ENCODE results near the gene GRM1. TPM values are rescaled to one million over a fixed set of nuclear protein-coding genes. Genes with fewer than 3 reads are reported as not detected.

The GRM1 gene
- total and polyA plus RNA-seq, 12 donors = under 0.01 to 1.3 (median 0.07) TPM; not detected in 3

- no peak for DNase-seq
- Histone ChIP-seq H3K27me3 (no peaks in the 10 kb centered on the region), H3K9me3 (replicated peaks in 1 of 3) (no peaks in the 10 kb centered on the region), H3K4me3 (no peak overlapping the region), H3K36me3 (replicated peaks in 1 of 2) (no peaks in the 10 kb centered on the region), H3K4me1 (replicated peaks in 1 of 2) (no peaks in the 10 kb centered on the region), H3K27ac (no peak overlapping the region)
- TF ChIP-seq CTCF (IDR thresholded peaks at IDR 0.05) (no peak), POLR2A (IDR thresholded peaks at IDR 0.05) (no peak)
- WGBS, 4 donors = 72 to 83% (median 76%) methylated on average over 1 of the region's 1 CpG
- intact Hi-C loops (cut with DNase I) = no loop called here
These were observed 341.0 kb downstream of the GRM1 start for GRCh38 chr6:146369866-146370265.

- intact Hi-C loops (cut with DNase I) = no loop called here
- no peak overlapping the region for H3K4me3 ChIP-seq
- H3K27me3 ChIP-seq = no peaks in the 10 kb centered on the region
- 73 to 81% (median 78%) methylated on average over 3 of the region's 3 CpGs for WGBS, 4 donors
- no peaks in the 10 kb centered on the region for H3K36me3 ChIP-seq (replicated peaks in 1 of 2)
- peak in 1 of 6 experiments; percentile 15 for TF ChIP-seq CTCF (IDR thresholded peaks at IDR 0.05)
- no peak for TF ChIP-seq POLR2A (IDR thresholded peaks at IDR 0.05)
- no peak overlapping the region for H3K27ac ChIP-seq
- no peak for DNase-seq
- H3K9me3 ChIP-seq (replicated peaks in 1 of 3) = no peaks in the 10 kb centered on the region
- no peaks in the 10 kb centered on the region for H3K4me1 ChIP-seq (replicated peaks in 1 of 2)
These were observed 352.6 kb downstream of the GRM1 start for GRCh38 chr6:146381486-146381885.

GRCh38 chr6:146388736-146389364 is 360.0 kb downstream of the GRM1 start:
- intact Hi-C loops (cut with DNase I) = no loop called here
- Histone ChIP-seq H3K27ac (no peak overlapping the region), H3K36me3 (replicated peaks in 1 of 2) (no peaks in the 10 kb centered on the region), H3K4me3 (no peak overlapping the region), H3K27me3 (no peaks in the 10 kb centered on the region), H3K4me1 (replicated peaks in 1 of 2) (no peaks in the 10 kb centered on the region), H3K9me3 (replicated peaks in 1 of 3) (no peaks in the 10 kb centered on the region)
- no peak for DNase-seq
- no peak for TF ChIP-seq POLR2A (IDR thresholded peaks at IDR 0.05)
- no peak for TF ChIP-seq CTCF (IDR thresholded peaks at IDR 0.05)
- 84 to 89% (median 85%) methylated on average over 3 of the region's 3 CpGs for whole genome bisulfite sequencing, 4 donors

GRCh38 chr6:146389740-146390139 is 360.9 kb downstream of the GRM1 start:
- no peaks in the 10 kb centered on the region for H3K36me3 ChIP-seq (replicated peaks in 1 of 2)
- intact Hi-C loops (cut with DNase I) = no loop called here
- WGBS, 4 donors = 81 to 87% (median 83%) methylated on average over 4 of the region's 4 CpGs

More at GRCh38 chr6:146389740-146390139, 360.9 kb downstream of the GRM1 start:
- no peaks in the 10 kb centered on the region for H3K4me1 ChIP-seq (replicated peaks in 1 of 2)
- no peaks in the 10 kb centered on the region for H3K27me3 ChIP-seq
- H3K9me3 ChIP-seq (replicated peaks in 1 of 3) = no peaks in the 10 kb centered on the region
- H3K27ac ChIP-seq = no peak overlapping the region
- TF ChIP-seq CTCF (IDR thresholded peaks at IDR 0.05) = no peak
- TF ChIP-seq POLR2A (IDR thresholded peaks at IDR 0.05) = no peak
- no peak for DNase-seq
- no peak overlapping the region for H3K4me3 ChIP-seq

Data from adrenal gland (tissue), 12 donors.